GM12872 (cell line): ENCODE measurements around the gene CNDP2.

Experiments used
- CTCF ChIP-seq: IDR thresholded peaks from 3 replicates; pipeline ENCODE4 v1.5.1; 2011; ENCODE audit warnings: low read depth, mild to moderate bottlenecking, low read length, moderate library complexity; ENCODE audit not compliant: insufficient read depth

The CNDP2 gene

GRCh38 chr18:74573053-74573452 is 76.9 kb downstream of the CNDP2 start:
- TF ChIP-seq CTCF = no peak
